Activated CD4-positive, alpha-beta T cell treated with anti-CD3 and anti-CD28 coated beads, Interleukin-2, Interleukin-6, amounts not matched to agents 100 ng/mL and 50 ng/mL, durations not matched to agents 16 hours and 8 hours (primary cell): Measurements from ENCODE around the gene BAZ1B.
"Not testable (repeated sequence)": the region's sequence is repeated elsewhere in the genome, so short reads cannot be mapped to it uniquely, and the experiment has no call there.

Experiments used
- DNase-seq: peaks from one replicate; pipeline ENCODE4 v3.0.0-alpha.2; 2020

BAZ1B gene, protein sequence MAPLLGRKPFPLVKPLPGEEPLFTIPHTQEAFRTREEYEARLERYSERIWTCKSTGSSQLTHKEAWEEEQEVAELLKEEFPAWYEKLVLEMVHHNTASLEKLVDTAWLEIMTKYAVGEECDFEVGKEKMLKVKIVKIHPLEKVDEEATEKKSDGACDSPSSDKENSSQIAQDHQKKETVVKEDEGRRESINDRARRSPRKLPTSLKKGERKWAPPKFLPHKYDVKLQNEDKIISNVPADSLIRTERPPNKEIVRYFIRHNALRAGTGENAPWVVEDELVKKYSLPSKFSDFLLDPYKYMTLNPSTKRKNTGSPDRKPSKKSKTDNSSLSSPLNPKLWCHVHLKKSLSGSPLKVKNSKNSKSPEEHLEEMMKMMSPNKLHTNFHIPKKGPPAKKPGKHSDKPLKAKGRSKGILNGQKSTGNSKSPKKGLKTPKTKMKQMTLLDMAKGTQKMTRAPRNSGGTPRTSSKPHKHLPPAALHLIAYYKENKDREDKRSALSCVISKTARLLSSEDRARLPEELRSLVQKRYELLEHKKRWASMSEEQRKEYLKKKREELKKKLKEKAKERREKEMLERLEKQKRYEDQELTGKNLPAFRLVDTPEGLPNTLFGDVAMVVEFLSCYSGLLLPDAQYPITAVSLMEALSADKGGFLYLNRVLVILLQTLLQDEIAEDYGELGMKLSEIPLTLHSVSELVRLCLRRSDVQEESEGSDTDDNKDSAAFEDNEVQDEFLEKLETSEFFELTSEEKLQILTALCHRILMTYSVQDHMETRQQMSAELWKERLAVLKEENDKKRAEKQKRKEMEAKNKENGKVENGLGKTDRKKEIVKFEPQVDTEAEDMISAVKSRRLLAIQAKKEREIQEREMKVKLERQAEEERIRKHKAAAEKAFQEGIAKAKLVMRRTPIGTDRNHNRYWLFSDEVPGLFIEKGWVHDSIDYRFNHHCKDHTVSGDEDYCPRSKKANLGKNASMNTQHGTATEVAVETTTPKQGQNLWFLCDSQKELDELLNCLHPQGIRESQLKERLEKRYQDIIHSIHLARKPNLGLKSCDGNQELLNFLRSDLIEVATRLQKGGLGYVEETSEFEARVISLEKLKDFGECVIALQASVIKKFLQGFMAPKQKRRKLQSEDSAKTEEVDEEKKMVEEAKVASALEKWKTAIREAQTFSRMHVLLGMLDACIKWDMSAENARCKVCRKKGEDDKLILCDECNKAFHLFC (N-terminal part only)

DNA sequence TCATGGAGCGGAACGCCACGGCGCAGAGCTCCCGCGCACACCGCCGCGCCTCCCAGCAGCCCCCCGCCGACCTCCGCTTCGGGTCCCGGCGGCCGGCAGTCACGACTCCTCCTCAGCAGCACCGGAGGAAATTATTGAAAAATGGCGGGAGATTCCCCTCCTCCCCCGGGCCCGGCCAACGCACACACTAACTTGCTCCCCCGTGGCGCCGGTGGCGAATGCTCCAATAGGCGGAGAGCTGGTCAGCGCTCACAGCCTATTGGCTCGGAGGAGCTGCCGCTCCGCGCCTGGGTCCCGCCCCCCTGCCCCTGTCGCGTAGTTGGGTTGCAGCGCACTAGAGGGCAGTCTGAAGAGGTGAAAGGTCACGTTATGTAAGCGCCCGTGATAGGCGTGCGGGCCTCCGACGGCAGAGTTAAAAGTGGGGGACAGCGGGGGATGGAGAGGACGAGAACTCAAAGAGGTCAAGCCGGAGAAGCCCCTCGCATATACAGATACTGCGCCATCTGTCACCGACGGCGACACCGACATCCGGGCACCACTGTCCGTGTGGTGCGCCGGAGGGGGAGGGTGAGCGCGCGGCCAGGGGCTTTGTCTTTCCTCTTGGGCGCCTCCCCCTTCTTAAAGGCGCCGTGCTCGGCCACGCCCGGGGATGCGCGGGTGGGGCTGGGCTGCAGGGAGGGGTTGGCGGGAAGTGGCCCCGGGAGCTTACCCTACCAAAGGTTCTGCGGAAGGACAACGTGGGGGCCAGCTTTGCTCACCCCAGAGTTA, at the start of gene BAZ1B:
Gene BAZ1B, minus strand, starts transcription at position 189 of the 768 bp plus-strand sequence. CDS start 360 bp downstream, outside the sequence.
- peak; percentile 99 for DNase-seq

GRCh38 chr7:73570977-73571376, 48.9 kb upstream of the BAZ1B start:
- DNase-seq: no peak

- DNase-seq: no peak
These were observed 48.4 kb upstream of the BAZ1B start for GRCh38 chr7:73570521-73570920.

DNA sequence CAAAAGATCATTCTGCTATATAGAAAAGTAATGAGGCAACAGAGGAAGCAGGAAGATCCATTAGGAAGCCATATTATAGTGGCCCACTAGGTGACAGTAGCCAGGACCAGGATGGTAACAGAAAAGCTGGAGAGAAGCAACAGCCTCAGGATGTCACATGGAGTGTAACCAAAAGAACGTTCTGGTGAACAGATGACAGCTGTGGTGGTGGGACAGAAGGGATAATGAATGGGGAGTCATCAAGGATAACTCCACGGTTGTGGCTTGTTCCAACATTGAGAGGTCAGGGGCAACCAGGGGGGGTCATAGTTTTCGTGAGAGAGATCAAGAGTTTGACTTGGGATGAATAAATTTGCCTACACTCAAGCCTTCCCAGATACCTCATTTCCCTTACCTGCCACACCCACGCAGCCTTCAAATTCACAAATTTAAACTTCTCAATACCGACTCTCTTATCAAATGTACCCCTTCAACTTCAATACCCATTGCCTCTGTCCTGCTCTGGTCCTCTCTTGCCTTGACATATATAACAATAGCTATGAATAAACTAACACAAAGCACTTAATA, 47.0 kb upstream of the BAZ1B start:
- no peak for DNase-seq

GRCh38 chr7:73567846-73568685, 46.0 kb upstream of the BAZ1B start:
- DNase-seq: no peak

- DNase-seq: no peak
These were observed 45.0 kb upstream of the BAZ1B start for GRCh38 chr7:73567140-73567539.

GRCh38 chr7:73566431-73566830, 44.3 kb upstream of the BAZ1B start:
- DNase-seq: not testable (repeated sequence)

GRCh38 chr7:73565675-73566340, 43.7 kb upstream of the BAZ1B start:
- no peak for DNase-seq

DNA sequence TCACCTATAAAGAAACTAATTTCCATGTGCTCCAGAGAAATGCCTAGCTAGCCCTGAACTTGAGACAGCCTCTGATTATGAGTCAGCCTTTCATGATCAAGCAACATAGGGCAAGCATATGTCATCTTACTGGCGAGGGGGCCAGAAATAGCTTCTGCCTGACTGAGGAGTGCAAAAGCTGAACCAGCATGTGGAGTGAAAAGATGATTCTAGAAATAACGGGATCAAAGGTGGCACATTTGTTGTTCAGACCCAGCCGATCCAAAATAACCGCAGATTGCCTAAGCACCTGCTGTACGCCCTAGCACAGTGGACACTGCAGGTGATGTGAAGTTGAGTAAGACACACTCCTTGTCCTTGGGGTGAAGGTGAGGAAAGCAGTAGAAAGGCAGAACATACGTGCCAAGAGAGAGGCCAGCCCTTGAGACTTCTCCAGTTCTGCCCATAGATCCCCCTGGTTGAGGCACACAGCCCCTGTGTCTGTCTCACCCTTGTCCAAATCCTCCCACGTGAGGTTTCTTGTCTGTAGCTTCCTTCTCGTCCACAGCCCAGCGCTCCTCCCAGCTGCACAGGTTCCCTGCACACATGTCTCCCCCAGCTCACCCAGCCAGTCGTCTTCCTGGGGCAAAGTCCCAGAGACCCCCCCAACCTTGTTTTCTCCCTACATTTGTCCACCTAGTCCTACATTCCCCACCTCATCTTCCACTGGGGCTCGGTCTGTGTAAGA, 38.2 kb upstream of the BAZ1B start:
- DNase-seq: peak; percentile 47

- peak; percentile 82 for DNase-seq
These were observed 35.5 kb upstream of the BAZ1B start, which contains the start of gene BCL7B for GRCh38 chr7:73557397-73558257. BCL7B (minus strand) TSS chr7:73557690; CDS start chr7:73557578, 112 bp downstream.

- DNase-seq: peak; percentile 96
These were observed 35.0 kb upstream of the BAZ1B start for GRCh38 chr7:73557108-73557396.

GRCh38 chr7:73556208-73557107, 34.4 kb upstream of the BAZ1B start:
- DNase-seq: no peak

GRCh38 chr7:73555411-73555982, 33.4 kb upstream of the BAZ1B start:
- DNase-seq: no peak

GRCh38 chr7:73550093-73550492, 28.0 kb upstream of the BAZ1B start:
- DNase-seq: not testable (repeated sequence)

DNA sequence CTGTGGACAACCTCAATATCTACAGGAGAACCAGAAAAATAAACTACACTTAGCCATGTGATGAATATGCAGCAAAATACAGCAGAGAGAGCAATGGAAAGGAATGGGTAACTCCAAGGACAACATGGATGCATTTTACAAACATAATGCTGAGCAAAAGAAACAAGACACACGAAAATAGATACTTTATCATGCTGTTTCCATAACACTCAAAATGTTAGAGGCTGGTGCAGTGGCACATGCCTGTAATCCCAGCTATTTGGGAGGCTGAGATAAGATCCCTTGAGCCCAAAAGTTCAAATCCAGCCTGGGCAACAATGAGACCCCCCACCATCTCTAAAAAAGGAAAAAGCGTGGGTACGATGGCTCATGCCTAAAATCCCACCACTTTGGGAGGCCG, 27.1 kb upstream of the BAZ1B start:
- no peak for DNase-seq

DNA sequence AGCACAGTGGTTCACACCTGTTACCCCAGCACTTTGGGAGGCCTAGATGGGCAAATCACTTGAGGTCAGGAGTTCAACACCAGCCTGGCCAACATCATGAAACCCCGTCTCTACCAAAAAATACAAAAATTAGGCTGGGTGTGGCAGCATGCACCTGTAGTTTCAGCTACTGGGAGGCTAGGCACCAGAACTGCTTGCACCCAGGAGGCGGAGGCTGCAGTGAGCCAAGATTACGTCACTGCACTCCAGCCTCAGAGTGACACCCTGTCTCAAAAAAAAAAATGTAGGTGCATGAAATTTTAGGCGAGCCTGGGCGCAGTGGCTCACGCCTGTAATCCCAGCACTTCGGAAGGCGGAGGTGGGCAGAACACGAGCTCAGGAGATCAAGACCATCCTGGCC, 25.7 kb upstream of the BAZ1B start:
- no peak for DNase-seq

DNA sequence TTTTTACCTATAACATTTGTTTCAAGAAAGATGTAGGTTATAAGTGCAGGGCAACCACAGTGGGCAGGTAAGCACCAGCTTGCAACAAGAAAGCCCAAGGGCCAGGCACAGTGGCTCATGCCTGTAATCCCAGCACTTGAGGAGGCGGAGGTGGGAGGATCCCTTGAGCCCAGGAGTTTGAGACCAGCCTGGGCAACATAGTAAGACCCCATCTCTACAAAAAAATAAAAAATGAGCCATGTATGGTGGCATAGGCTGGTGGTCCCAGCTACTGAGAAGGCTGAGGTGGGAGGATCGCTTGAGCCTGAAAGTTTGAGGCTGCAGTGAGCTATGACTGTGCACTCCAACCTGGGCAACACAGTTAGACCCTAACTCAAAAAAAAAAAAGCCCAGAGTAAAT, 22.6 kb upstream of the BAZ1B start:
- DNase-seq: no peak
